HepG2 (cell line): ENCODE measurements around the gene PPP1R27. TPM values are rescaled to one million over a fixed set of nuclear protein-coding genes. Genes with fewer than 3 reads are reported as not detected.
A peak's percentile ranks its signal among the peaks of the same experiment; 100 is the strongest.

Source experiments
- ELF1 ChIP-seq: sonication (generic); formaldehyde crosslinking; IDR thresholded peaks from 2 replicates; pipeline ENCODE4 v1.4.0; 2020; ENCODE audit warnings: missing genetic modification reagents
- FOXJ3 ChIP-seq: sonication (generic); formaldehyde crosslinking; IDR thresholded peaks from 2 replicates; pipeline ENCODE4 v1.4.0; 2020; ENCODE audit warnings: missing genetic modification reagents, mild to moderate bottlenecking, borderline replicate concordance
- FOXK2 ChIP-seq: fragments of 450-650 bp; IDR thresholded peaks from 2 replicates; pipeline ENCODE4 v1.6.1; 2016
- FOXO1 ChIP-seq: sonication (generic); formaldehyde crosslinking; IDR thresholded peaks from 2 replicates; pipeline ENCODE4 v1.4.0; 2020; ENCODE audit warnings: missing genetic modification reagents
- GABPB1 ChIP-seq: IDR thresholded peaks from 2 replicates; pipeline ENCODE4 v1.6.1; 2016; ENCODE audit warnings: mild to moderate bottlenecking, missing genetic modification reagents, moderate library complexity, missing compliant biosample characterization
- KLF16 ChIP-seq, 2 experiments: sonication (generic) in 1 of 2; formaldehyde crosslinking in 1 of 2; IDR thresholded peaks; 2 replicates each; pipeline versions ENCODE4 v1.6.1 to v1.8.0; 2016 to 2023; ENCODE audit warnings: missing genetic modification reagents in 2 of 2, missing compliant biosample characterization in 1 of 2
- MEIS1 ChIP-seq: sonication (generic); formaldehyde crosslinking; IDR thresholded peaks from 2 replicates; pipeline ENCODE4 v1.9.0; 2021; ENCODE audit warnings: mild to moderate bottlenecking, missing genetic modification reagents, moderate library complexity, borderline replicate concordance
- MIER3 ChIP-seq: IDR thresholded peaks from 2 replicates; pipeline ENCODE4 v1.6.1; 2016; ENCODE audit warnings: missing compliant biosample characterization, borderline replicate concordance
- MLLT10 ChIP-seq: sonication (generic); formaldehyde crosslinking; IDR thresholded peaks from 2 replicates; pipeline ENCODE4 v1.4.0; 2020; ENCODE audit warnings: missing genetic modification reagents
- NR2C2 ChIP-seq: sonication (generic); formaldehyde crosslinking; IDR thresholded peaks from 2 replicates; pipeline ENCODE4 v1.4.0; 2020; ENCODE audit warnings: missing genetic modification reagents, mild to moderate bottlenecking, moderate library complexity, borderline replicate concordance
- PHF21A ChIP-seq: sonication (generic); formaldehyde crosslinking; IDR thresholded peaks from 2 replicates; pipeline ENCODE4 v1.5.0; 2020; ENCODE audit warnings: mild to moderate bottlenecking, missing genetic modification reagents
- RFX3 ChIP-seq: IDR thresholded peaks from 2 replicates; pipeline ENCODE4 v1.6.1; 2016; ENCODE audit warnings: missing biosample characterization, missing genetic modification reagents
- TERF1 ChIP-seq: sonication (generic); formaldehyde crosslinking; IDR thresholded peaks from 2 replicates; pipeline ENCODE4 v1.8.0; 2022; ENCODE audit warnings: mild to moderate bottlenecking, missing genetic modification reagents, moderate library complexity
- ZNF333 ChIP-seq: sonication (generic); formaldehyde crosslinking; IDR thresholded peaks from 2 replicates; pipeline ENCODE4 v1.4.0; 2020; ENCODE audit warnings: mild to moderate bottlenecking, missing genetic modification reagents, borderline replicate concordance
- ZNF362 ChIP-seq: sonication (generic); formaldehyde crosslinking; IDR thresholded peaks from 2 replicates; pipeline ENCODE4 v1.4.0; 2020; ENCODE audit warnings: missing genetic modification reagents, mild to moderate bottlenecking, borderline replicate concordance
- ZNF383 ChIP-seq: sonication (generic); formaldehyde crosslinking; IDR thresholded peaks from 2 replicates; pipeline ENCODE4 v1.4.0; 2020; ENCODE audit warnings: missing genetic modification reagents, mild to moderate bottlenecking, borderline replicate concordance
- ZNF530 ChIP-seq: sonication (generic); formaldehyde crosslinking; IDR thresholded peaks from 2 replicates; pipeline ENCODE4 v1.5.0; 2020; ENCODE audit warnings: low read depth, mild to moderate bottlenecking, missing genetic modification reagents
- ZNF816 ChIP-seq: sonication (generic); formaldehyde crosslinking; IDR thresholded peaks from 2 replicates; pipeline ENCODE4 v1.8.0; 2022; ENCODE audit warnings: missing genetic modification reagents, mild to moderate bottlenecking, borderline replicate concordance
- ZSCAN20 ChIP-seq: sonication (generic); formaldehyde crosslinking; IDR thresholded peaks from 2 replicates; pipeline ENCODE4 v1.4.0; 2020; ENCODE audit warnings: missing genetic modification reagents, mild to moderate bottlenecking, borderline replicate concordance
- ZSCAN5A ChIP-seq: sonication (generic); formaldehyde crosslinking; IDR thresholded peaks from 2 replicates; pipeline ENCODE4 v1.8.0; 2022; ENCODE audit warnings: mild to moderate bottlenecking, missing genetic modification reagents, borderline replicate concordance
- polyA plus RNA-seq, 8 experiments: library from polyadenylated mRNA; depleted of rRNA in 3 of 8; stranded (reverse) in 7 of 8; unstranded in 1 of 8; fragments of >200 nt; fragmentation: Illumina TruSeq in 4 of 8; extraction: Trizol in 4 of 8; gene quantifications; 2 replicates each; pipeline versions ENCODE4 v1.2.1 to v1.2.3, GENCODE V29; 2011 to 2016; ENCODE audit warnings: low read depth in 4 of 8, missing spikeins in 1 of 8, mixed read lengths in 1 of 8; ENCODE audit not compliant: insufficient read depth in 1 of 8
- total RNA-seq, 5 experiments: library from RNA; depleted of rRNA; stranded (reverse); fragments of >200 nt; fragmentation: Illumina TruSeq; extraction: Trizol; gene quantifications; 2 replicates each; pipeline ENCODE4 v1.2.3, GENCODE V29; 2016; ENCODE audit warnings: low read depth in 1 of 5
- TF ChIP-seq, protein P1 (sequence below): sonication (generic); formaldehyde crosslinking; IDR thresholded peaks from 2 replicates; pipeline ENCODE4 v1.4.0; 2020; ENCODE audit warnings: missing genetic modification reagents, borderline replicate concordance
- TF ChIP-seq, protein P2 (sequence below): sonication (generic); formaldehyde crosslinking; IDR thresholded peaks from 2 replicates; pipeline ENCODE4 v1.5.0; 2020; ENCODE audit warnings: missing genetic modification reagents

PPP1R27 gene
- total and polyA plus RNA-seq, 2 of the 13 experiments (the other 11 are each of a cell fraction or from before 2014, with no cell fraction given) = 0.17 to 1.00 TPM

- TF ChIP-seq MIER3 (CRISPR knock-in tag) (no peak), MLLT10 (CRISPR knock-in tag) (no peak), ZSCAN5A (CRISPR knock-in tag) (peak; percentile 87), FOXO1 (CRISPR knock-in tag) (no peak), PHF21A (no peak), NR2C2 (CRISPR knock-in tag) (no peak; the same call in 1 of the 2 replicates), ZNF816 (CRISPR knock-in tag) (no peak), ELF1 (CRISPR knock-in tag) (no peak), FOXJ3 (CRISPR knock-in tag) (peak; percentile 52; the same call in 1 of the 2 replicates), TERF1 (CRISPR knock-in tag) (0 out of 2 replicates have a peak, but pooled peaks have one; percentile 16), ZSCAN20 (CRISPR knock-in tag) (no peak), ZNF383 (CRISPR knock-in tag) (no peak), ZNF362 (CRISPR knock-in tag) (no peak), FOXK2 (no peak), GABPB1 (CRISPR knock-in tag) (peak; percentile 71; the same call in 1 of the 2 replicates), KLF16 (CRISPR knock-in tag; IDR thresholded peaks at IDR 0.05) (no peak; a peak in 2 of 4 replicates), MEIS1 (CRISPR knock-in tag) (no peak), RFX3 (CRISPR knock-in tag) (no peak), ZNF333 (CRISPR knock-in tag) (peak; percentile 53; the same call in 1 of the 2 replicates), ZNF530 (CRISPR knock-in tag) (no peak)
- TF ChIP-seq, protein P1, sequence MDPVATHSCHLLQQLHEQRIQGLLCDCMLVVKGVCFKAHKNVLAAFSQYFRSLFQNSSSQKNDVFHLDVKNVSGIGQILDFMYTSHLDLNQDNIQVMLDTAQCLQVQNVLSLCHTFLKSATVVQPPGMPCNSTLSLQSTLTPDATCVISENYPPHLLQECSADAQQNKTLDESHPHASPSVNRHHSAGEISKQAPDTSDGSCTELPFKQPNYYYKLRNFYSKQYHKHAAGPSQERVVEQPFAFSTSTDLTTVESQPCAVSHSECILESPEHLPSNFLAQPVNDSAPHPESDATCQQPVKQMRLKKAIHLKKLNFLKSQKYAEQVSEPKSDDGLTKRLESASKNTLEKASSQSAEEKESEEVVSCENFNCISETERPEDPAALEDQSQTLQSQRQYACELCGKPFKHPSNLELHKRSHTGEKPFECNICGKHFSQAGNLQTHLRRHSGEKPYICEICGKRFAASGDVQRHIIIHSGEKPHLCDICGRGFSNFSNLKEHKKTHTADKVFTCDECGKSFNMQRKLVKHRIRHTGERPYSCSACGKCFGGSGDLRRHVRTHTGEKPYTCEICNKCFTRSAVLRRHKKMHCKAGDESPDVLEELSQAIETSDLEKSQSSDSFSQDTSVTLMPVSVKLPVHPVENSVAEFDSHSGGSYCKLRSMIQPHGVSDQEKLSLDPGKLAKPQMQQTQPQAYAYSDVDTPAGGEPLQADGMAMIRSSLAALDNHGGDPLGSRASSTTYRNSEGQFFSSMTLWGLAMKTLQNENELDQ = no peak
- TF ChIP-seq, protein P2, sequence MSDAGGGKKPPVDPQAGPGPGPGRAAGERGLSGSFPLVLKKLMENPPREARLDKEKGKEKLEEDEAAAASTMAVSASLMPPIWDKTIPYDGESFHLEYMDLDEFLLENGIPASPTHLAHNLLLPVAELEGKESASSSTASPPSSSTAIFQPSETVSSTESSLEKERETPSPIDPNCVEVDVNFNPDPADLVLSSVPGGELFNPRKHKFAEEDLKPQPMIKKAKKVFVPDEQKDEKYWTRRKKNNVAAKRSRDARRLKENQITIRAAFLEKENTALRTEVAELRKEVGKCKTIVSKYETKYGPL = no peak
Measured at GRCh38 chr17:81869221-81870130, 34.6 kb upstream of the PPP1R27 start (continued).
